ENCODE data around the gene SLC22A23.

The SLC22A23 gene

GRCh38 chr6:3366596-3367413 is 90.0 kb downstream of the SLC22A23 start:
- no peak for DNase-seq

GRCh38 chr6:3364391-3364790 is 92.5 kb downstream of the SLC22A23 start:
- DNase-seq = no peak

- DNase-seq = no peak
Observed at GRCh38 chr6:3363296-3364025, 93.4 kb downstream of the SLC22A23 start.

- no peak for DNase-seq
Observed at GRCh38 chr6:3361312-3362037, 95.4 kb downstream of the SLC22A23 start.

- DNase-seq = no peak
Observed at GRCh38 chr6:3360727-3361045, 96.2 kb downstream of the SLC22A23 start.

GRCh38 chr6:3359973-3360726 is 96.7 kb downstream of the SLC22A23 start:
- DNase-seq = no peak

- DNase-seq = no peak
Observed at GRCh38 chr6:3359101-3359752, 97.6 kb downstream of the SLC22A23 start.

GRCh38 chr6:3358413-3359100 is 98.3 kb downstream of the SLC22A23 start:
- no peak for DNase-seq

- no peak for DNase-seq
Observed at GRCh38 chr6:3357678-3358077, 99.2 kb downstream of the SLC22A23 start.

GRCh38 chr6:3356824-3357420 is 99.9 kb downstream of the SLC22A23 start:
- no peak for DNase-seq

GRCh38 chr6:3356056-3356823 is 100.6 kb downstream of the SLC22A23 start:
- DNase-seq = peak; percentile 44

GRCh38 chr6:3355358-3356055 is 101.3 kb downstream of the SLC22A23 start:
- no peak for DNase-seq

- no peak for DNase-seq
Observed at GRCh38 chr6:3355011-3355357, 101.9 kb downstream of the SLC22A23 start.

GRCh38 chr6:3353939-3354338 is 102.9 kb downstream of the SLC22A23 start:
- DNase-seq = no peak

- DNase-seq = no peak
Observed at GRCh38 chr6:3353213-3353903, 103.5 kb downstream of the SLC22A23 start.

- DNase-seq = no peak
Observed at GRCh38 chr6:3352678-3353077, 104.2 kb downstream of the SLC22A23 start.

GRCh38 chr6:3351829-3352524 is 104.9 kb downstream of the SLC22A23 start:
- DNase-seq = no peak

- DNase-seq = no peak
Observed at GRCh38 chr6:3351105-3351676, 105.7 kb downstream of the SLC22A23 start.
